CD14-positive monocyte (primary cell): Measurements from ENCODE around the gene LMO3. TPM values are rescaled to one million over a fixed set of nuclear protein-coding genes. Genes with fewer than 3 reads are reported as not detected.

Experiments
- DNase-seq, 3 donors: peaks; one replicate each; pipeline ENCODE4 v3.0.0-alpha.2; 2011 to 2022
- H2AFZ ChIP-seq: 2 replicates; pipeline ENCODE4 v1.6.0; 2012; ENCODE audit warnings: mild to moderate bottlenecking, low read depth, low read length, inconsistent platforms; ENCODE audit not compliant: insufficient read depth, poor library complexity, severe bottlenecking
- H3K27ac ChIP-seq, 2 donors: 1 replicate in 1 of 2; 2 replicates in 1 of 2; pipeline ENCODE4 v1.5.1; 2012 to 2013; ENCODE audit warnings: low read length in 2 of 2, control low read depth in 1 of 2, inconsistent platforms in 1 of 2, low read depth in 1 of 2, mild to moderate bottlenecking in 1 of 2
- H3K27me3 ChIP-seq, 2 donors: one replicate each; pipeline versions ENCODE4 v1.6.0 to v1.6.1; 2011 to 2013; ENCODE audit warnings: low read length in 2 of 2; ENCODE audit not compliant: control insufficient read depth in 2 of 2, insufficient read depth in 2 of 2
- H3K36me3 ChIP-seq, 2 donors: replicated peaks in 1 of 2; 1 replicate in 1 of 2; 2 replicates in 1 of 2; pipeline versions ENCODE4 v1.5.1 to v1.6.1; 2012 to 2013; ENCODE audit warnings: low read length in 2 of 2, control low read depth in 1 of 2, inconsistent platforms in 1 of 2, mild to moderate bottlenecking in 1 of 2; ENCODE audit not compliant: insufficient read depth in 2 of 2, control insufficient read depth in 1 of 2
- H3K4me1 ChIP-seq, 2 donors: 1 replicate in 1 of 2; 2 replicates in 1 of 2; pipeline versions ENCODE4 v1.5.1 to v1.6.1; 2012 to 2013; ENCODE audit warnings: low read length in 2 of 2, control low read depth in 1 of 2, inconsistent platforms in 1 of 2, mild to moderate bottlenecking in 1 of 2, moderate library complexity in 1 of 2; ENCODE audit not compliant: insufficient read depth in 2 of 2, control insufficient read depth in 1 of 2
- H3K4me2 ChIP-seq: replicated peaks from 2 replicates; pipeline ENCODE3; 2012; ENCODE audit warnings: low read length, moderate library complexity, mild to moderate bottlenecking; ENCODE audit not compliant: poor library complexity, severe bottlenecking; ENCODE audit errors: extremely low read depth
- H3K4me3 ChIP-seq, 3 experiments: fragments of 200-600 bp in 1 of 3; sonication (generic) in 1 of 3; replicated peaks in 1 of 3; 1 replicate in 2 of 3; 2 replicates in 1 of 3; pipeline ENCODE4 v1.5.1; 2011 to 2013; ENCODE audit warnings: low read length in 3 of 3, mild to moderate bottlenecking in 3 of 3, control low read depth in 2 of 3, low read depth in 2 of 3, inconsistent platforms in 1 of 3, moderate library complexity in 1 of 3
- H3K79me2 ChIP-seq: 2 replicates; pipeline ENCODE4 v1.6.0; 2012; ENCODE audit warnings: mild to moderate bottlenecking, control low read depth, inconsistent platforms, low read length, moderate library complexity; ENCODE audit not compliant: insufficient read depth
- H3K9ac ChIP-seq: 2 replicates; pipeline ENCODE4 v1.6.0; 2017; ENCODE audit warnings: low read length, mild to moderate bottlenecking; ENCODE audit not compliant: insufficient read depth, poor library complexity, severe bottlenecking
- H3K9me3 ChIP-seq, 2 donors: replicated peaks in 1 of 2; 1 replicate in 1 of 2; 2 replicates in 1 of 2; pipeline versions ENCODE4 v1.5.1 to v1.6.1; 2012 to 2013; ENCODE audit warnings: low read length in 2 of 2, control low read depth in 1 of 2; ENCODE audit not compliant: control insufficient read depth in 1 of 2, insufficient read depth in 1 of 2
- H4K20me1 ChIP-seq: 2 replicates; pipeline ENCODE4 v1.6.0; 2012; ENCODE audit warnings: mild to moderate bottlenecking, low read length, control low read depth, moderate library complexity; ENCODE audit not compliant: insufficient read depth
- H3K27ac Mint-ChIP-seq, 7 donors: one replicate each; pipeline ENCODE4 v1.8.0; 2020; ENCODE audit warnings: mild to moderate bottlenecking in 7 of 7, mixed read lengths in 7 of 7, moderate library complexity in 6 of 7, inconsistent platforms in 2 of 7
- H3K27me3 Mint-ChIP-seq, 3 donors: one replicate each; pipeline ENCODE4 v1.8.0; 2021 to 2022; ENCODE audit warnings: low read depth in 3 of 3, mild to moderate bottlenecking in 3 of 3, mixed read lengths in 3 of 3, moderate library complexity in 3 of 3, inconsistent platforms in 1 of 3
- H3K36me3 Mint-ChIP-seq, 2 donors: one replicate each; pipeline ENCODE4 v1.8.0; 2020; ENCODE audit warnings: mixed read lengths in 2 of 2, inconsistent platforms in 1 of 2, mild to moderate bottlenecking in 1 of 2
- H3K4me1 Mint-ChIP-seq: one replicate; pipeline ENCODE4 v1.8.0; 2020; ENCODE audit warnings: mild to moderate bottlenecking, mixed read lengths
- H3K4me3 Mint-ChIP-seq, 2 donors: one replicate each; pipeline ENCODE4 v1.8.0; 2020; ENCODE audit warnings: mild to moderate bottlenecking in 2 of 2, mixed read lengths in 2 of 2, moderate library complexity in 1 of 2
- H3K9me3 Mint-ChIP-seq, 7 donors: one replicate each; pipeline ENCODE4 v1.8.0; 2020 to 2022; ENCODE audit warnings: mixed read lengths in 7 of 7, mild to moderate bottlenecking in 6 of 7, moderate library complexity in 6 of 7, inconsistent platforms in 2 of 7
- WGBS: methylation state at CpG from one replicate; pipeline ENCODE4 v1.1.5; 2013; ENCODE audit warnings: missing lambda C conversion rate; ENCODE audit not compliant: insufficient coverage; 5-methylcytosine and 5-hydroxymethylcytosine counted together
- intact Hi-C, 2 donors: fragments of 100-400 bp; cut with micrococcal nuclease; formaldehyde crosslinking; loops; one replicate each; pipeline versions ENCODE4 v1.15.0 to v1.15.1; 2023
- polyA plus RNA-seq, 3 donors: library from polyadenylated mRNA; depleted of rRNA in 1 of 3; unstranded in 2 of 3; stranded (reverse) in 1 of 3; fragments of 300-500 nt in 2 of 3; fragments of >200 nt in 1 of 3; fragmentation: Illumina TruSeq in 2 of 3; gene quantifications; 1 replicate in 2 of 3; 2 replicates in 1 of 3; pipeline ENCODE4 v1.2.3, GENCODE V29; 2012 to 2021
- TF ChIP-seq, protein P1 (sequence below): fragments of 200-600 bp; IDR thresholded peaks from one replicate; pipeline ENCODE4 v1.8.0; 2022; ENCODE audit warnings: antibody characterized with exemption, mild to moderate bottlenecking

The LMO3 gene
- polyA plus RNA-seq, 3 donors = not detected

DNA sequence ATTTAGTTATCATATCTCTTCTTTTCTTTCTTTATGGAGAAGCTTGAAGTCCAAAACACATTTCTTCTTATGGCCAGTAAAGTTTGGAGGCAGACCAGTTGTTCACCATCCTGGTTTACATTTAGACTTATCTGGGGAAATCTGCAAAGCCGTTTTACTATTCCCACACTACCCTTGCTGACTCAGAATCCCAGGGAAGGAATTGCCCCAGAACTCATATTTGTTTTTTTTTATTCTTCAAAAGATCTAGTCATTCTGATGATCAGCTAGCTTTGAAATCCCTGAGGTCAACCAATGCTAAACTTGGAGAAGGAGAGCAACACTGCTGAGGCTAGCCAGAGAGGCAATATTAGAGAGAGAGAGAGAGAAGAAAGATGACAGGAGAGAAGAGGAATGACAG is 12.3 kb upstream of the LMO3 start:
- Histone ChIP-seq H3K36me3 (no peaks in the 10 kb centered on the region), H3K27ac (no peak overlapping the region), H3K27me3 (peaks cover 0 to 2% of the 10 kb centered on the region in 2 donors), H3K4me3 (no peak overlapping the region), H2AFZ (no peak overlapping the region), H3K4me2 (no peak overlapping the region), H4K20me1 (no peaks in the 10 kb centered on the region), H3K4me1 (no peaks in the 10 kb centered on the region), H3K9ac (no peak overlapping the region), H3K79me2 (no peaks in the 10 kb centered on the region), H3K9me3 (no peaks in the 10 kb centered on the region)
- intact Hi-C loops = no loop called here
- WGBS = no CpG with 5 or more reads among the region's 1 CpG
- H3K9me3 Mint-ChIP-seq = peaks cover 0 to 4% (median 0%) of the 10 kb centered on the region in 7 donors
- H3K27me3 Mint-ChIP-seq = peaks cover 0 to 2% (median 0%) of the 10 kb centered on the region in 3 donors
- TF ChIP-seq, protein P1, sequence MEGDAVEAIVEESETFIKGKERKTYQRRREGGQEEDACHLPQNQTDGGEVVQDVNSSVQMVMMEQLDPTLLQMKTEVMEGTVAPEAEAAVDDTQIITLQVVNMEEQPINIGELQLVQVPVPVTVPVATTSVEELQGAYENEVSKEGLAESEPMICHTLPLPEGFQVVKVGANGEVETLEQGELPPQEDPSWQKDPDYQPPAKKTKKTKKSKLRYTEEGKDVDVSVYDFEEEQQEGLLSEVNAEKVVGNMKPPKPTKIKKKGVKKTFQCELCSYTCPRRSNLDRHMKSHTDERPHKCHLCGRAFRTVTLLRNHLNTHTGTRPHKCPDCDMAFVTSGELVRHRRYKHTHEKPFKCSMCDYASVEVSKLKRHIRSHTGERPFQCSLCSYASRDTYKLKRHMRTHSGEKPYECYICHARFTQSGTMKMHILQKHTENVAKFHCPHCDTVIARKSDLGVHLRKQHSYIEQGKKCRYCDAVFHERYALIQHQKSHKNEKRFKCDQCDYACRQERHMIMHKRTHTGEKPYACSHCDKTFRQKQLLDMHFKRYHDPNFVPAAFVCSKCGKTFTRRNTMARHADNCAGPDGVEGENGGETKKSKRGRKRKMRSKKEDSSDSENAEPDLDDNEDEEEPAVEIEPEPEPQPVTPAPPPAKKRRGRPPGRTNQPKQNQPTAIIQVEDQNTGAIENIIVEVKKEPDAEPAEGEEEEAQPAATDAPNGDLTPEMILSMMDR = no peak
- DNase-seq = no peak
- no peak overlapping the region for H3K4me3 Mint-ChIP-seq
- H3K27ac Mint-ChIP-seq = no peak overlapping the region
- no peaks in the 10 kb centered on the region for H3K4me1 Mint-ChIP-seq
- H3K36me3 Mint-ChIP-seq = no peaks in the 10 kb centered on the region

DNA sequence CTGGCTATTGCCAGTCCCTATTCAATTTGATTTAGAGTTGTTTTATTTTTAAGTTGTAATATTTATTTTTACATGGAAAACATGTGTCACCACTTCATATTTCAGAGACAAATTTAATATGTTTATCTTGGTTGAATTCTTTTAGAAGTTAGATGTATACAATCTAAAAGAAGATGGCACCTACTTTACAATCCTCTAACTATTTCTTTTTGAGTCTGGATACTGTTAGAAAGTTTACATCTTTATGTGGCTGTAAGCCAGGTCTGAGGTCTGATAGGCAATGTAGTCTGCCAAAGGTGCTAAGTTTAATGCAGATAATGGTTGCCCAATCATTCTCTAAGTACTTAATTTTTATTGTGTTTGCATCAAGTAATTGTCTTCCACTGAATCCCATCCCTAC is 7.2 kb upstream of the LMO3 start:
- H4K20me1 ChIP-seq = no peaks in the 10 kb centered on the region

More for the DNA sequence above, 7.2 kb upstream of the LMO3 start:
- no peaks in the 10 kb centered on the region for H3K36me3 ChIP-seq
- no peak overlapping the region for H2AFZ ChIP-seq
- H3K9ac ChIP-seq = no peak overlapping the region
- H3K4me1 ChIP-seq = no peaks in the 10 kb centered on the region
- no peak overlapping the region for H3K4me3 Mint-ChIP-seq
- no peak overlapping the region for H3K4me3 ChIP-seq
- H3K9me3 Mint-ChIP-seq = peaks cover 0 to 7% (median 4%) of the 10 kb centered on the region in 7 donors
- peaks cover 30 to 40% of the 10 kb centered on the region in 2 donors for H3K27me3 ChIP-seq
- TF ChIP-seq, protein P1 = no peak
- no peak for DNase-seq
- intact Hi-C loops = no loop called here
- H3K9me3 ChIP-seq = no peaks in the 10 kb centered on the region
- no peaks in the 10 kb centered on the region for H3K79me2 ChIP-seq
- no peak overlapping the region for H3K27ac ChIP-seq
- peaks cover 28 to 37% (median 30%) of the 10 kb centered on the region in 3 donors for H3K27me3 Mint-ChIP-seq
- H3K4me2 ChIP-seq = no peak overlapping the region
- no peaks in the 10 kb centered on the region for H3K36me3 Mint-ChIP-seq
- H3K27ac Mint-ChIP-seq = no peak overlapping the region
- H3K4me1 Mint-ChIP-seq = no peaks in the 10 kb centered on the region
